Urinary bladder (tissue), 4 donors: Measurements from ENCODE around the gene ZDHHC17. TPM values are rescaled to one million over a fixed set of nuclear protein-coding genes. Genes with fewer than 3 reads are reported as not detected.

ENCODE experiments used
- DNase-seq: peaks from one replicate; pipeline ENCODE4 v3.0.0-alpha.2; 2015; ENCODE audit errors: extremely low spot score
- H3K27ac ChIP-seq: one replicate; pipeline ENCODE4 v1.5.1; 2013; ENCODE audit warnings: low read depth, mild to moderate bottlenecking, moderate library complexity
- H3K36me3 ChIP-seq: one replicate; pipeline ENCODE4 v1.6.1; 2013; ENCODE audit warnings: mild to moderate bottlenecking, moderate library complexity; ENCODE audit not compliant: insufficient read depth
- H3K4me1 ChIP-seq: one replicate; pipeline ENCODE4 v1.6.1; 2013; ENCODE audit warnings: mild to moderate bottlenecking, moderate library complexity; ENCODE audit not compliant: insufficient read depth
- H3K4me3 ChIP-seq: one replicate; pipeline ENCODE4 v1.5.1; 2013; ENCODE audit warnings: low read depth, low read length
- WGBS: extraction: QIAGEN DNeasy Blood & Tissue Kit; methylation state at CpG from one replicate; pipeline ENCODE4 v1.1.7; 2013; 5-methylcytosine and 5-hydroxymethylcytosine counted together
- polyA plus RNA-seq: library from polyadenylated mRNA; stranded (reverse); fragments of 200-250 nt; gene quantifications from one replicate; pipeline ENCODE4 v1.2.3, GENCODE V29; 2013
- total RNA-seq: library from RNA; depleted of rRNA; stranded (reverse); fragments of >200 nt; gene quantifications from one replicate; pipeline ENCODE4 v1.2.3, GENCODE V29; 2014
- donor health status: healthy with polysubstance abuse.
- donor health status: healthy.

The ZDHHC17 gene
- total and polyA plus RNA-seq, 2 donors: 22.1 to 203 TPM

- no peaks in the 10 kb centered on the region for H3K4me1 ChIP-seq
- no peaks in the 10 kb centered on the region for H3K36me3 ChIP-seq
- no peak overlapping the region for H3K4me3 ChIP-seq
- 13% methylated on average over 4 of the region's 4 CpGs for WGBS
- DNase-seq: peak; percentile 43
- H3K27ac ChIP-seq: no peak overlapping the region
These were observed 20.7 kb downstream of the ZDHHC17 start for GRCh38 chr12:76784600-76785051.

GRCh38 chr12:76785407-76785806 is 21.5 kb downstream of the ZDHHC17 start:
- Histone ChIP-seq H3K27ac (no peak overlapping the region), H3K4me3 (no peak overlapping the region), H3K36me3 (no peaks in the 10 kb centered on the region), H3K4me1 (no peaks in the 10 kb centered on the region)
- WGBS: 66% methylated on average over 1 of the region's 1 CpG
- DNase-seq: no peak

DNA sequence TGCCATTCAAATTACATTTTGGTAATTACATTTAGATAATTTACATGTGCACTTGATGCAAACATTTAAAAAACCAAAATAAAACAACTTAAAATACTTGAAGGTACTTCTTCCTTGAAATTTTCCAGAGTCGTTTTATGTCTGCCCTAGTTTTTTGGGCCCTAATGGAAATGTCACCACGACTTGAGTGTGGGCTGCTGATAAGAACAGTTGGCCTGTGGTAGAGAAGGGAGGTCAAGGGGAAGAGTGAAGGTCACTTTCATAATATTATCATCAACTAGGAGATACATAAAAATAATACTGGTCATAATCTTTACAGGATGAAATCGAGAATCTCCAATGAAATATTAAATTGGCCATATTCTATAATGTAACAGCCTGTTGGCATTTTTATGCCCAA is 23.1 kb downstream of the ZDHHC17 start:
- WGBS: 81% methylated on average over 3 of the region's 3 CpGs
- no peak overlapping the region for H3K27ac ChIP-seq
- no peaks in the 10 kb centered on the region for H3K4me1 ChIP-seq

GRCh38 chr12:76787689-76788088 is 23.8 kb downstream of the ZDHHC17 start:
- no peak overlapping the region for H3K4me3 ChIP-seq
- DNase-seq: no peak
- WGBS: 98% methylated on average over 2 of the region's 2 CpGs
- no peak overlapping the region for H3K27ac ChIP-seq
- no peaks in the 10 kb centered on the region for H3K4me1 ChIP-seq
- H3K36me3 ChIP-seq: no peaks in the 10 kb centered on the region

More for the DNA sequence above, 23.1 kb downstream of the ZDHHC17 start:
- H3K36me3 ChIP-seq: no peaks in the 10 kb centered on the region
- no peak overlapping the region for H3K4me3 ChIP-seq
- DNase-seq: no peak

- no peak for DNase-seq
- 72% methylated on average over 3 of the region's 3 CpGs for WGBS
- Histone ChIP-seq H3K27ac (no peak overlapping the region), H3K36me3 (no peaks in the 10 kb centered on the region), H3K4me1 (no peaks in the 10 kb centered on the region), H3K4me3 (no peak overlapping the region)
These were observed 25.6 kb downstream of the ZDHHC17 start for GRCh38 chr12:76789335-76790050.

DNA sequence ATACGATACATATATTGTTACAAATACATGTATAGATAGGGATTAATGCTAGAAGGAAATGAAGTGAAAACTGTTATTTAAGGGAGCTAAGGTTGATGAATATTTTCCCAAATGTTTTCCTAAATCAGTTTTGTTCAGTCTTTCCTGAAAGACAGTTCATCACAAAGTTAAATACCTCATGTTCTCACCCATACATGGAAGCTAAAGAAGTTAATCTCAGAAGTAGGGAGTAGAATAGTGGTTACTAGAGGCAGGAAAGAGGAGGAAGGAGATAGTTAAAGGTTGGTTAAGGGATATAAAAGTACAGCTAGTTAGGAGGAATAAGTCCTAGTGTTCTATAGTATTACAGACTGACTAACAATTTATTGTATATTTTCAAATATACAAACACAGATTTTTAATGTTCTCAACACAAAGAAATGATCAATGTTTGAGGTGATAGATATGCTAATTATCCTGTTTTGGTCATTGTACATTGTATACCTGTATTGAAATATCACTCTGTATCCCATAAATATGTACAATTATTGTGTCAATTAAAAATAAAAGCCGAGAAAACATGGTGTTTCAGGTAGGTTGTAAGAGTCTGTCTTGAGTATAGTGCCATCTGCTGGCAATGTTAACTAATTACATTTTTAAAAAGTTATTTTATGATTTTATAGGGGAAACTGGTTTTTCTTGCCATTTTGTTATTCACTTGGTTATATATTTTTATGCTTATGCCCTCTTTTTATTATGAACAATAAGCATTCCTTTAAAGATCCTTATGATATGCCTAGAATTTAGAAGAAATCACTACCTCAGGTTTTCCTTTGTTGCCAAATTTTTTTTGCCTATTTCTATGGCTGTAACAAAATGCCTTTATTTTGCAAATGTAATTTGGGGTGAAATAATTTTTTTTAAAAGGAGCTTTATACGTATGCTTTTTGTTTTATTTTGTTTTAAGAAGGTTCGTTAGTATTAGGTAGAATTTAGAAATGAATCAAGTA is 26.9 kb downstream of the ZDHHC17 start:
- DNase-seq: no peak
- Histone ChIP-seq H3K4me1 (no peaks in the 10 kb centered on the region), H3K36me3 (no peaks in the 10 kb centered on the region), H3K27ac (no peak overlapping the region), H3K4me3 (no peak overlapping the region)
- WGBS: 50% methylated on average over 4 of the region's 4 CpGs

DNA sequence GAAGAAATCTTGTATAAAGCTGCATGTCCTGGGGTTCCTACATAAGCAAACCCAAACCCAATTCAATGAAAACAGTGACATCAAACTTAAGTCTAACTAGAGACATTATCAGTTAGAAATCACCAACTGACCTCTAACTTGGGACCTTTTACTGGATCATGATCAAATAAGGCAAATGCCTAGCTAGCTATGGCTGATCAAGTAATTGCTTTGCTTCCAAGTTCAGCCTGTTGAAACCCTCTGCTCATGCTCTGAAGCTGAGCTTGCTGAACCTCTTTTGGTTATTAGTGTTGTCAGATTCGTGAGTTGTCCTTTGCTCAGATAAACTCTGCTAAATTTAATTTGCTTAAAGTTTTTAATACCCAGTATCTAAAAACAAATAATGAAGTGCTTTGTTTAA is 28.9 kb downstream of the ZDHHC17 start:
- Histone ChIP-seq H3K4me1 (no peaks in the 10 kb centered on the region), H3K36me3 (no peaks in the 10 kb centered on the region), H3K4me3 (no peak overlapping the region), H3K27ac (no peak overlapping the region)
- 39% methylated on average over 1 of the region's 1 CpG for WGBS
- no peak for DNase-seq

DNA sequence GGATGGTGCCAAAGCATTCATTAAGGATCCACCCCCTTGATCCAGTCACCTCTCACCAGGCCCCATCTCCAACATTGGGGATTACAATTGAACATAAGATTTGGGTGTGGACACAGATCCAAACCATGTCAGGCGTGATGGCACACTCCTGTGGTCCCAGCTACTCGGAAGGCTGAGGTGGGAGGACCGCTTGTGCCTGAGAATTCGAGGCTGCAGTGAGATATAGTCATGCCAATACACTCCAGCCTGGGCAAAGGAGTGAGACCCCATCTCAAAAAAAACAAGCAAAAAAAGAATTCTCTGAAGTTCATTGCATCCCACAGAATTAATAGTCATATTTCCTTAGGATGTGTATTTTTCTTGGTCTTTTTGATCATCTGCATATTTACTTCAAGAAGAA is 34.9 kb downstream of the ZDHHC17 start:
- no peak for DNase-seq
- no peak overlapping the region for H3K27ac ChIP-seq
- 99% methylated on average over 4 of the region's 4 CpGs for WGBS
- peaks cover 2% of the 10 kb centered on the region for H3K4me1 ChIP-seq
- no peak overlapping the region for H3K4me3 ChIP-seq
- H3K36me3 ChIP-seq: peaks cover 3% of the 10 kb centered on the region

- Histone ChIP-seq H3K36me3 (peaks cover 3% of the 10 kb centered on the region), H3K4me3 (no peak overlapping the region), H3K27ac (no peak overlapping the region), H3K4me1 (peaks cover 2% of the 10 kb centered on the region)
- DNase-seq: no peak
- WGBS: 85% methylated on average over 2 of the region's 2 CpGs
These were observed 35.4 kb downstream of the ZDHHC17 start for GRCh38 chr12:76799362-76799761.

DNA sequence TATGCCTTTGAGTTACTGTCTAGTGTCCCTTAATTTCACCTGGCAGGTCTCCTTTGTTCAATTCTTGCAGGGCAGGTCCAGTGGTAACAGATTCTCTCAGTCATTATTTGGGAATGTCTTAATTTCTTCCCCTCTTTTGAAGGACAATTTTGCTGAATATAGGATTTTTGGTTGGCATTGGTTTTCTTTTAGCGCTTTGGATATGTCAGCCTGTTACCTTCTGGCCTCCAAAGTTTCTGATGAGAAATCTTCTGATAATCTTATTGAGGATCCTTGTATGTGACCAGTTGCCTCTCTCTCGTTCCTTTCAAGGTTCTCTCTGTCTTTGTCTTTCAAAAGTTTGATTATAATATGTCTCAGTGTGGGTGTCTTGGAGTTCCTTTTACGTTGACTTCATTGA is 38.1 kb downstream of the ZDHHC17 start:
- Histone ChIP-seq H3K27ac (no peak overlapping the region), H3K4me3 (no peak overlapping the region), H3K4me1 (peaks cover 2% of the 10 kb centered on the region), H3K36me3 (peaks cover 3% of the 10 kb centered on the region)
- 96% methylated on average over 3 of the region's 3 CpGs for WGBS
- DNase-seq: no peak

DNA sequence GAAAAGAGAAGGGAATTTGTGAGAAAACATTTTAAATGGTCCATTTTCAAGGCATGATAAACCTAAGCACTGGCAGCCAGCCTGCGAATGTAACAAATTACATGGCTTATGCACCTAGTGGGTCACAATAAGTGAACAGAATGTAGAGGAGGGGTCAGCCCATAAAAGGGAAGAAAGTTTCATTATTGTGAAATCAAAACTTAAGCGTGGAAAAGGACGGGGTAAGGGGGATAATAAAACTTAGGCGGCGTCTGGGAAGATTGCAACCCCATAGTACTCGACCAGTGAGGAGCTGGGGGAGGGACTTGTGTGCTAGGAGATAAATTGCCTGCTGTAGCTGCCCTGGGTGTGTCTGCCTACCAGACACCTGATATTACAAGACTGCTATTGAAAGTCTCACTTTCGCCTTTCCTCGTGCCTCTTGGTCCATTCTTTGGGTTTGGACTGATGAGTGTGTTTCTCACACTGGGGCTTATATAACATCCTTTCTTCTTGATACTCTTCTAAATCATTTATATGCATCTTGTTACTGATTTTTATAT is 40.6 kb downstream of the ZDHHC17 start:
- 92% methylated on average over 8 of the region's 8 CpGs for WGBS
- no peak for DNase-seq
- Histone ChIP-seq H3K36me3 (no peaks in the 10 kb centered on the region), H3K27ac (no peak overlapping the region), H3K4me1 (no peaks in the 10 kb centered on the region), H3K4me3 (no peak overlapping the region)

GRCh38 chr12:76810671-76811419 is 46.9 kb downstream of the ZDHHC17 start:
- H3K36me3 ChIP-seq: peaks cover 1% of the 10 kb centered on the region
- no peak for DNase-seq
- 53% methylated on average over 6 of the region's 6 CpGs for WGBS

DNA sequence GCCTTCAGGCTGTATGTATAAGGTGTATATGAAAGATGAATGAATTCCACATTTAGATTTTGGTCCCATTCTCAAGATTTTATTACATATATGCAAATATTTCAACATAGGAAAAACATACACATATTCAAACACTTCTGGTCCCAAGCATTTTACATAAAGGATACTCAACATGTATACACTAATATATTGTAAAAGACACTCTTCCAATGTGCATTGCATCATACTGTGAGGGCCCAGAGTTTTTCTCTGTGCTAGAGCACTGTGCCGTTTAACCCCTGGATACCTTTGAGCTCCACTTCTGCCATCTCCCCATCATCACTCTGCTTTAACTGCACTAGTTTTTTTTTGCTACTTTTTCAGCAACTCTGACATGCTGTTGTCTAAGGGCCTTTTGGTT is 48.1 kb downstream of the ZDHHC17 start:
- H3K4me3 ChIP-seq: no peak overlapping the region
- DNase-seq: no peak
- H3K27ac ChIP-seq: no peak overlapping the region
- 66% methylated on average over 1 of the region's 1 CpG for WGBS
- no peaks in the 10 kb centered on the region for H3K4me1 ChIP-seq
- peaks cover 1% of the 10 kb centered on the region for H3K36me3 ChIP-seq

More at GRCh38 chr12:76810671-76811419, 46.9 kb downstream of the ZDHHC17 start:
- Histone ChIP-seq H3K4me3 (no peak overlapping the region), H3K27ac (no peak overlapping the region), H3K4me1 (no peaks in the 10 kb centered on the region)
